Lung (tissue), 12 donors: ENCODE data around the gene KNDC1. TPM values are rescaled to one million over a fixed set of nuclear protein-coding genes. Genes with fewer than 3 reads are reported as not detected.

ENCODE experiments used
- ATAC-seq: fragments of 200-7000 bp; cut with Tn5 transposase; one replicate; pipeline ENCODE4 v1.9.1; 2020; ENCODE audit warnings: moderate number of reproducible peaks; ENCODE audit not compliant: insufficient read depth, low FRiP score
- DNase-seq, 3 donors: peaks; one replicate each; pipeline ENCODE4 v3.0.0-alpha.2; 2013 to 2017
- H3K27ac ChIP-seq, 2 donors: one replicate each; pipeline ENCODE4 v1.5.1; 2013; ENCODE audit warnings: mild to moderate bottlenecking in 2 of 2, moderate library complexity in 2 of 2, control low read depth in 1 of 2, inconsistent platforms in 1 of 2, low read depth in 1 of 2, low read length in 1 of 2
- H3K27me3 ChIP-seq, 3 donors: one replicate each; pipeline ENCODE4 v1.5.1; 2013; ENCODE audit warnings: low read length in 2 of 3; ENCODE audit not compliant: control insufficient read depth in 3 of 3, insufficient read depth in 3 of 3
- H3K36me3 ChIP-seq, 4 donors: one replicate each; pipeline ENCODE4 v1.5.1; 2013; ENCODE audit warnings: low read length in 4 of 4, mild to moderate bottlenecking in 1 of 4, moderate library complexity in 1 of 4; ENCODE audit not compliant: control insufficient read depth in 4 of 4, insufficient read depth in 4 of 4
- H3K4me1 ChIP-seq, 5 donors: one replicate each; pipeline ENCODE4 v1.5.1; 2013; ENCODE audit warnings: low read length in 5 of 5, mild to moderate bottlenecking in 2 of 5, moderate library complexity in 1 of 5; ENCODE audit not compliant: control insufficient read depth in 5 of 5, insufficient read depth in 5 of 5
- H3K4me3 ChIP-seq: one replicate; pipeline ENCODE4 v1.5.1; 2013; ENCODE audit warnings: mild to moderate bottlenecking, control low read depth, moderate library complexity
- H3K9ac ChIP-seq, 2 donors: one replicate each; pipeline ENCODE4 v1.5.1; 2013; ENCODE audit warnings: low read length in 2 of 2, control low read depth in 1 of 2; ENCODE audit not compliant: insufficient read depth in 1 of 2
- H3K9me3 ChIP-seq, 4 donors: one replicate each; pipeline ENCODE4 v1.5.1; 2013; ENCODE audit warnings: low read length in 3 of 4, mild to moderate bottlenecking in 1 of 4, moderate library complexity in 1 of 4; ENCODE audit not compliant: control insufficient read depth in 4 of 4, insufficient read depth in 3 of 4
- WGBS, 2 donors: extraction: QIAGEN DNeasy Blood & Tissue Kit; methylation state at CpG; one replicate each; pipeline ENCODE4 v1.1.7; 2013; 5-methylcytosine and 5-hydroxymethylcytosine counted together
- polyA plus RNA-seq, 2 donors: library from polyadenylated mRNA; stranded (reverse); fragments of 200-250 nt; gene quantifications; one replicate each; pipeline ENCODE4 v1.2.1, GENCODE V29; 2013
- total RNA-seq, 2 donors: library from RNA; depleted of rRNA in 1 of 2; stranded (reverse); fragments of >200 nt in 1 of 2; gene quantifications; one replicate each; pipeline ENCODE4 v1.2.1, GENCODE V29; 2014 to 2021
- TF ChIP-seq, protein P1 (sequence below): IDR thresholded peaks from 2 replicates; pipeline ENCODE4 v1.5.1; 2012; ENCODE audit warnings: mild to moderate bottlenecking; ENCODE audit errors: control extremely low read depth, extremely low read depth
- donor health status: control.
- donor health status: control.
- donor health status: Bipolar disorder and iron deficiency.
- donor health status: healthy.
- donor health status: DM: yes; HTN: yes; CAD: no.

The KNDC1 gene
- total and polyA plus RNA-seq, 4 donors = 3.2 to 21.0 (median 6.7) TPM

DNA sequence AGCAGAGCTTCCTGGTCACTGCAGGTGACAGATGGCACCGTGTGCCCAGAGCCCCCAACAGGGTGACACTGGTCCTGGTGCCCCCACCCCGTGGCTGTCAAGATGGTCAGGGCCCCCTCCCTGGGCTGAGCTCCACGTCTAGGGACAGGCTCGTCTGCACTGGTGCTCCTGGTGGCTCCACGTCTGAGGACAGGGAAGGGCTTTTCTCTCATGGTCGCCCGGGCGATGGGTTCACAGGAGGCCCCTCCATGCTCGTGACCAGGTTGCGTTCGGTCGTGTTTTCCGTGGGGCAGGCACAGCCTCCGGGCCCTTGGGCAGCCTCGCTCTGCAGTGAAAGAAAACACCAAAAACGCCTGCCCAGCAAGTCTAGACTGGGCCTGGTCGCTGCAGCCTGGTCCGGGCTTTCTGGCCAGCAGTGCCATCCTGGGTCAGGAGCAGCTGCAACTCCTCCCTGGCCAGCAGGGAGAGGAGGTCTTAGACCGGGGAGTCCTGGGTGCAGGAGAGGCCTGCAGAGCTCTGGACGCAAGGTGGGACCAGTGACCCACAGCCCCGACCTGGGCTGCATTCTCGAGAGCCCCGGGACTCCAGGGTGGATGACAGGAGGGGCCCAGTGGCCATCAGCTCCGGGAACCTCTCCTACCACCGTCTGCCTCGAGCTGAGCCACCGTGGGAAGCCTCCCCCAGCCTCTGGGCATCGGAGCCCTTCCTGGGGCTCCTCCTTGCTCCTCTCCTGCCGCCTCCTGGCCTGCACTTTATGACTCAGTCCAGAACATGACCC, 42.1 kb downstream of the KNDC1 start:
- Histone ChIP-seq H3K9me3 (no peaks in the 10 kb centered on the region), H3K9ac (no peak overlapping the region), H3K4me1 (no peaks in the 10 kb centered on the region), H3K27ac (no peak overlapping the region), H3K4me3 (no peak overlapping the region), H3K27me3 (no peaks in the 10 kb centered on the region), H3K36me3 (no peaks in the 10 kb centered on the region)
- ATAC-seq = no peak
- WGBS, 2 donors = 77 to 85% methylated on average over 29 of the region's 29 CpGs
- DNase-seq = no peak
- TF ChIP-seq, protein P1, sequence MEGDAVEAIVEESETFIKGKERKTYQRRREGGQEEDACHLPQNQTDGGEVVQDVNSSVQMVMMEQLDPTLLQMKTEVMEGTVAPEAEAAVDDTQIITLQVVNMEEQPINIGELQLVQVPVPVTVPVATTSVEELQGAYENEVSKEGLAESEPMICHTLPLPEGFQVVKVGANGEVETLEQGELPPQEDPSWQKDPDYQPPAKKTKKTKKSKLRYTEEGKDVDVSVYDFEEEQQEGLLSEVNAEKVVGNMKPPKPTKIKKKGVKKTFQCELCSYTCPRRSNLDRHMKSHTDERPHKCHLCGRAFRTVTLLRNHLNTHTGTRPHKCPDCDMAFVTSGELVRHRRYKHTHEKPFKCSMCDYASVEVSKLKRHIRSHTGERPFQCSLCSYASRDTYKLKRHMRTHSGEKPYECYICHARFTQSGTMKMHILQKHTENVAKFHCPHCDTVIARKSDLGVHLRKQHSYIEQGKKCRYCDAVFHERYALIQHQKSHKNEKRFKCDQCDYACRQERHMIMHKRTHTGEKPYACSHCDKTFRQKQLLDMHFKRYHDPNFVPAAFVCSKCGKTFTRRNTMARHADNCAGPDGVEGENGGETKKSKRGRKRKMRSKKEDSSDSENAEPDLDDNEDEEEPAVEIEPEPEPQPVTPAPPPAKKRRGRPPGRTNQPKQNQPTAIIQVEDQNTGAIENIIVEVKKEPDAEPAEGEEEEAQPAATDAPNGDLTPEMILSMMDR = no peak

DNA sequence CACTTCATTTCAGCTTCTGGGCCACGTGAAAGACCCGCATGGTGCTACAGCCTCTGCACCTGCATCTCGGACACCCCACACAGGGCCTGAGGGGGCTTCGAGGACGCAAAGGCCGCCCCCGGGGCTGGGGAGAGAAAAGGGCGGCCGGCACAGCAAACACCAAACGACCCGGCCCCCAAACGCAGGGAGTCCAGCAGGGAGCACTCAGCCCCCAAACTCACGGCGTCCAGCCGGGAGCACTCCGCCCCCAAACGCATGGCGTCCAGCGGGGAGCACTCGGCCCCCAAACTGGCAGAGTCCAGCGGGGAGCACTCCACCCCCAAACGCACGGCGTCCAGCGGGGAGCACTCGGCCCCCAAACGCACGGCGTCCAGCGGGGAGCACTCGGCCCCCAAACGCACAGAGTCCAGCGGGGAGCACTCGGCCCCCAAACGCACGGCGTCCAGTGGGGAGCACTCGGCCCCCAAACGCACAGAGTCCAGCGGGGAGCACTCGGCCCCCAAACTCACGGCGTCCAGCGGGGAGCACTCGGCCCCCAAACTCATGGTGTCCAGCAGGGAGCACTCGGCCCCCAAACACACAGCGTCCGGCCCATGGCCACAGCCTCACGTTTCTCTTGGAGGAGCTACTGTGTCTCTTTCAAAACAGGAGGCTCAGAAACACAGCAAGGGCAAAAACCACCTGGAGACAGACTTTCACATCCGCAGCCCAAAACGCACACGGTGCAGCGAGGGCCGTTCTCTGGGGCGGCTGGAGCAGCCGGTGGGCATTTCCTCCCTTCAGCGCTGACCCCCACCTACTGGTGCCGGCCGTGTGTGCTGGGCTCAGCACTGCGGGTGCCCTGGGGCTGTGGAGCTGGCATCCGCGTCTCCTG, 43.0 kb downstream of the KNDC1 start:
- DNase-seq (no peak), ATAC-seq (no peak)
- Histone ChIP-seq H3K9me3 (no peaks in the 10 kb centered on the region), H3K36me3 (no peaks in the 10 kb centered on the region), H3K4me1 (no peaks in the 10 kb centered on the region), H3K27me3 (no peaks in the 10 kb centered on the region), H3K27ac (no peak overlapping the region), H3K4me3 (no peak overlapping the region), H3K9ac (no peak overlapping the region)
- 85 to 89% methylated on average over 53 to 59 of the region's 62 CpGs for WGBS, 2 donors
- TF ChIP-seq, protein P1 = no peak

DNA sequence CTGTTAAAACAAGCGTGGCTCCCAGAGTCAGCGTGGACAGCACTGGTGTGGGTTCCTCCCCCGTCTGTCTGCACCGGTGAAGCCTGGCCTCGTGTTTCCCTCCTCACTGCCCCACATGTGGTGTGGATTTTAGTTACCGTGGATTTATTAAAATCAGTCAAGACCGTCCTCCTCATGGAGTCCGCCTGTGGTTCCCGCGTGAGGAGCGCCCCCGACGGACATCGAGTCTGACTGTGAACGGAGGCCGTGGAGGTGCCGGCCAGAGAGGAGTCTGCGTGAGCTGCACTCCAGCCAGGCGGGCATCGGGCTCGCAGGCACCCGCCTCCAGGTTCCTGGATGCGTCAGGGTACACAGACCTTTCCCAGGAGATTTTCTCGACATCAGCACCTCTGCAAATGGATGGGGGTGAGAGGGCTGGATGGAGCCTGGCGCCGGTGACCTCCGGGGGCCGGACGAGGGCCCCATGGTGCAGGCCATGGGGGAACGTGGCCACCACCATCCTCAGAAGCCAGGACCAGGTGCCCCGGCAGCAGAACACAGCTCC, 43.7 kb downstream of the KNDC1 start:
- no peaks in the 10 kb centered on the region for H3K36me3 ChIP-seq
- H3K9ac ChIP-seq = no peak overlapping the region
- TF ChIP-seq, protein P1 = no peak
- no peaks in the 10 kb centered on the region for H3K27me3 ChIP-seq
- no peak overlapping the region for H3K4me3 ChIP-seq
- 87 to 92% methylated on average over 31 of the region's 31 CpGs for WGBS, 2 donors
- H3K9me3 ChIP-seq = no peaks in the 10 kb centered on the region
- H3K4me1 ChIP-seq = no peaks in the 10 kb centered on the region
- H3K27ac ChIP-seq = no peak overlapping the region
- ATAC-seq = no peak
- DNase-seq = no peak
